Testis (tissue), 2 donors: ENCODE results near the gene TBL1XR1.

Experiments used
- POLR2A ChIP-seq: fragments of 450-650 bp; IDR thresholded peaks from one replicate; pipeline ENCODE4 v1.6.1; 2017; ENCODE audit warnings: antibody characterized with exemption, mild to moderate bottlenecking, moderate library complexity
- TF ChIP-seq, protein P1 (sequence below), 3 experiments: fragments of 450-650 bp in 2 of 3; fragments of 200-600 bp in 1 of 3; sonication (generic) in 1 of 3; IDR thresholded peaks; one replicate each; pipeline ENCODE4 v1.5.1; 2016 to 2019; ENCODE audit warnings: antibody characterized with exemption in 3 of 3, mild to moderate bottlenecking in 2 of 3, moderate library complexity in 1 of 3

DNA sequence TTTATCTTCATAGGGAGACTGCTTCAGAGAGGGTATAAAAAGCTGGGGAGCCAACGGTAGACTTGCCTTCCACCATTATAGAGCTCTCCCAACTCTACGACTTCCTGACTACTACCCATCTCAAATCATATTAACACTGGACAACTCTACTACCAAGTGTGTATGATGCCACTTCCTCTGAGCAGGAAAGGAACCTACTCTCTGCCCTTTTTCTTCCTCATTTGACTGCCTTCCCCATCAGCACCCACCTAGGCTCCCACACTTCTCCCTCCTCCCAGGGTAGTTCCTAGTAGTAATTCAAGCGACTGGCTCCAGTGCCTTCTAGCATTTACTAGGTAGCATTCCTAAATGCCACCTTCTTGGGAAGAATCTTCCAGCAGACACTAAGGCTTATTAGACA is 24.5 kb upstream of the TBL1XR1 start:
- TF ChIP-seq, protein P1, sequence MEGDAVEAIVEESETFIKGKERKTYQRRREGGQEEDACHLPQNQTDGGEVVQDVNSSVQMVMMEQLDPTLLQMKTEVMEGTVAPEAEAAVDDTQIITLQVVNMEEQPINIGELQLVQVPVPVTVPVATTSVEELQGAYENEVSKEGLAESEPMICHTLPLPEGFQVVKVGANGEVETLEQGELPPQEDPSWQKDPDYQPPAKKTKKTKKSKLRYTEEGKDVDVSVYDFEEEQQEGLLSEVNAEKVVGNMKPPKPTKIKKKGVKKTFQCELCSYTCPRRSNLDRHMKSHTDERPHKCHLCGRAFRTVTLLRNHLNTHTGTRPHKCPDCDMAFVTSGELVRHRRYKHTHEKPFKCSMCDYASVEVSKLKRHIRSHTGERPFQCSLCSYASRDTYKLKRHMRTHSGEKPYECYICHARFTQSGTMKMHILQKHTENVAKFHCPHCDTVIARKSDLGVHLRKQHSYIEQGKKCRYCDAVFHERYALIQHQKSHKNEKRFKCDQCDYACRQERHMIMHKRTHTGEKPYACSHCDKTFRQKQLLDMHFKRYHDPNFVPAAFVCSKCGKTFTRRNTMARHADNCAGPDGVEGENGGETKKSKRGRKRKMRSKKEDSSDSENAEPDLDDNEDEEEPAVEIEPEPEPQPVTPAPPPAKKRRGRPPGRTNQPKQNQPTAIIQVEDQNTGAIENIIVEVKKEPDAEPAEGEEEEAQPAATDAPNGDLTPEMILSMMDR (IDR thresholded peaks at IDR 0.05): no peak
- TF ChIP-seq POLR2A: no peak
